ENCODE measurements around the gene INHBB. TPM values are rescaled to one million over a fixed set of nuclear protein-coding genes. Genes with fewer than 3 reads are reported as not detected.

The INHBB gene
- total and polyA plus RNA-seq, 2 of the 4 experiments (the other 2 are of a cell fraction): 0.18 to 0.92 TPM

DNA sequence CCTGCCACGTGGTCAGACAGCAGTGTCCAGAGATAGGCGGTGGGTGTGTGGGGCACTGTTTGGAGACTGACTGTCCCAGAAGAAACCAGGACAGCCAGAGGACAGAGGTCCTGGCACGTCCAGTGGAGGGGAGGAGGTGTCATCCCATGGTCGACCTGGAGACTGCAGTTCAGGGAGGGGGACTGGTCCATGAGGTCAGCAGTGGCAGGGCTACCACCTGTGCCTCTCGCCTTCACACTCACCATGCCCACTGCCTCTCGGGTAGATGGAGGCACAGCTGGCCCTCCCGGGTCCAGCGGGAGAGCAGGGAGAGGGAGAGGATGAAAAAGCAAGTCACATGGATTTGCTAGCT, 53.9 kb downstream of the INHBB start:
- Histone ChIP-seq H3K9me1 (ENCODE audit: insufficient read depth, low read length) (peaks cover 4% of the 10 kb centered on the region; the same call in 1 of the 2 replicates), H3K4me3 (ENCODE audit: insufficient read depth, low read depth, low read length) (no peak overlapping the region), H4K20me1 (ENCODE audit: insufficient read depth, low read length) (0 out of 2 replicates have a peak, but pooled peaks cover 3% of the 10 kb centered on the region), H2BK20ac (ENCODE audit: low read depth, low read length) (no peak overlapping the region), H3K23ac (ENCODE audit: low read depth, low read length) (no peak overlapping the region), H3K9me3 (ENCODE audit: control insufficient read depth, insufficient read depth, low read length) (no peaks in the 10 kb centered on the region), H3K4me2 (ENCODE audit: low read depth, low read length) (no peak overlapping the region), H4K8ac (ENCODE audit: low read depth in 2 of 2, low read length in 2 of 2) (no peak overlapping the region), H2AFZ (replicated peaks; ENCODE audit: low read length, poor library complexity) (no peak overlapping the region), H3K4ac (ENCODE audit: low read depth, low read length) (no peak overlapping the region), H4K5ac (ENCODE audit: low read depth, low read length) (no peak overlapping the region), H3K36me3 (ENCODE audit: control insufficient read depth, insufficient read depth, low read length) (no peaks in the 10 kb centered on the region), H3K56ac (ENCODE audit: extremely low read depth, insufficient read depth, low read length) (no peak overlapping the region), H2AK5ac (ENCODE audit: low read depth, low read length) (no peak overlapping the region), H2AK9ac (replicated peaks; ENCODE audit: low read depth, low read length, poor library complexity) (no peak overlapping the region), H3K18ac (ENCODE audit: low read depth, low read length) (no peak overlapping the region), H2BK15ac (ENCODE audit: low read depth, low read length) (no peak overlapping the region), H2BK5ac (ENCODE audit: low read depth, low read length, poor library complexity, severe bottlenecking) (no peak overlapping the region), H3K27ac (ENCODE audit: insufficient read depth, low read length) (no peak overlapping the region), H3K27me3 (ENCODE audit: control insufficient read depth, insufficient read depth, low read length) (peaks cover 56% of the 10 kb centered on the region), H3K9ac (ENCODE audit: low read depth, low read length) (no peak overlapping the region), H3K14ac (replicated peaks; ENCODE audit: low read depth, low read length) (no peak overlapping the region), H2BK120ac (ENCODE audit: low read depth, low read length) (no peak overlapping the region), H4K91ac (ENCODE audit: insufficient read depth, low read depth, low read length) (no peak overlapping the region), H3K4me1 (ENCODE audit: control insufficient read depth, insufficient read depth, low read length) (peaks cover 7% of the 10 kb centered on the region; the same call in 1 of the 2 replicates), H3K79me1 (ENCODE audit: low read depth in 1 of 2, low read length in 2 of 2) (no peaks in the 10 kb centered on the region)
- POLR2A ChIA-PET (ENCODE audit: unreplicated experiment): no interaction called here
- intact Hi-C loops (cut with micrococcal nuclease): no loop called here
- in situ Hi-C loops (cut with MboI; ENCODE audit: low sequenced_read_pairs): no loop called here
- DNase-seq (no peak), ATAC-seq (ENCODE audit: low read depth) (no peak)
- WGBS, 2 experiments (ENCODE audit: extremely low coverage in 2 of 2, insufficient read length in 1 of 2): 53% methylated on average over 3 of the region's 8 CpGs; no CpG with 5 or more reads in 1 of the 2 experiments
- dilution Hi-C loops (cut with HindIII; ENCODE audit: low sequenced_read_pairs, unreplicated experiment): no loop called here
- TF ChIP-seq, protein P1, sequence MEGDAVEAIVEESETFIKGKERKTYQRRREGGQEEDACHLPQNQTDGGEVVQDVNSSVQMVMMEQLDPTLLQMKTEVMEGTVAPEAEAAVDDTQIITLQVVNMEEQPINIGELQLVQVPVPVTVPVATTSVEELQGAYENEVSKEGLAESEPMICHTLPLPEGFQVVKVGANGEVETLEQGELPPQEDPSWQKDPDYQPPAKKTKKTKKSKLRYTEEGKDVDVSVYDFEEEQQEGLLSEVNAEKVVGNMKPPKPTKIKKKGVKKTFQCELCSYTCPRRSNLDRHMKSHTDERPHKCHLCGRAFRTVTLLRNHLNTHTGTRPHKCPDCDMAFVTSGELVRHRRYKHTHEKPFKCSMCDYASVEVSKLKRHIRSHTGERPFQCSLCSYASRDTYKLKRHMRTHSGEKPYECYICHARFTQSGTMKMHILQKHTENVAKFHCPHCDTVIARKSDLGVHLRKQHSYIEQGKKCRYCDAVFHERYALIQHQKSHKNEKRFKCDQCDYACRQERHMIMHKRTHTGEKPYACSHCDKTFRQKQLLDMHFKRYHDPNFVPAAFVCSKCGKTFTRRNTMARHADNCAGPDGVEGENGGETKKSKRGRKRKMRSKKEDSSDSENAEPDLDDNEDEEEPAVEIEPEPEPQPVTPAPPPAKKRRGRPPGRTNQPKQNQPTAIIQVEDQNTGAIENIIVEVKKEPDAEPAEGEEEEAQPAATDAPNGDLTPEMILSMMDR (conservative IDR thresholded peaks at IDR 0.05; ENCODE audit: low read depth, low read length): no peak
- no peak for TF ChIP-seq RAD21 (IDR thresholded peaks at IDR 0.05; ENCODE audit: low read length)
- TF ChIP-seq RCOR1 (IDR thresholded peaks at IDR 0.05; ENCODE audit: insufficient replicate concordance, low read length): no peak
- TF ChIP-seq CHD1 (IDR thresholded peaks at IDR 0.05; ENCODE audit: low read depth, low read length): no peak
- TF ChIP-seq SMC3 (IDR thresholded peaks at IDR 0.05; ENCODE audit: low read depth, low read length): no peak
- no peak for TF ChIP-seq POLR2A (IDR thresholded peaks at IDR 0.05; ENCODE audit: low read depth, low read length)
- TF ChIP-seq MAFK (IDR thresholded peaks at IDR 0.05; ENCODE audit: low read depth, low read length): no peak
- no peak for TF ChIP-seq BHLHE40 (IDR thresholded peaks at IDR 0.05; ENCODE audit: low read depth, low read length)
- no peak for TF ChIP-seq MAZ (IDR thresholded peaks at IDR 0.05; ENCODE audit: borderline replicate concordance, low read depth, low read length)
- TF ChIP-seq NFE2L2 (IDR thresholded peaks at IDR 0.05; ENCODE audit: low read depth, low read length): no peak
- no peak for TF ChIP-seq RFX5 (IDR thresholded peaks at IDR 0.05; ENCODE audit: low read depth, low read length)
- TF ChIP-seq MXI1 (IDR thresholded peaks at IDR 0.05; ENCODE audit: borderline replicate concordance, low read depth, low read length): no peak
- no TSS peak for BruUV-seq (replicated peaks)
- CTCF ChIA-PET: no interaction called here

Measured in IMR-90 (cell line).